WI38 (cell line): ENCODE results near the gene VEGFC.

ENCODE experiments used
- H3K4me3 ChIP-seq: 2 replicates; pipeline ENCODE4 v1.5.1; 2011; ENCODE audit warnings: low read depth, mild to moderate bottlenecking, control low read depth, low read length
- TF ChIP-seq, protein P1 (sequence below): IDR thresholded peaks from 2 replicates; pipeline ENCODE4 v1.5.1; 2012; ENCODE audit warnings: low read depth, mild to moderate bottlenecking, control low read depth, low read length

Gene VEGFC

GRCh38 chr4:176735300-176735699 is 57.4 kb downstream of the VEGFC start:
- no peak overlapping the region for H3K4me3 ChIP-seq
- TF ChIP-seq, protein P1, sequence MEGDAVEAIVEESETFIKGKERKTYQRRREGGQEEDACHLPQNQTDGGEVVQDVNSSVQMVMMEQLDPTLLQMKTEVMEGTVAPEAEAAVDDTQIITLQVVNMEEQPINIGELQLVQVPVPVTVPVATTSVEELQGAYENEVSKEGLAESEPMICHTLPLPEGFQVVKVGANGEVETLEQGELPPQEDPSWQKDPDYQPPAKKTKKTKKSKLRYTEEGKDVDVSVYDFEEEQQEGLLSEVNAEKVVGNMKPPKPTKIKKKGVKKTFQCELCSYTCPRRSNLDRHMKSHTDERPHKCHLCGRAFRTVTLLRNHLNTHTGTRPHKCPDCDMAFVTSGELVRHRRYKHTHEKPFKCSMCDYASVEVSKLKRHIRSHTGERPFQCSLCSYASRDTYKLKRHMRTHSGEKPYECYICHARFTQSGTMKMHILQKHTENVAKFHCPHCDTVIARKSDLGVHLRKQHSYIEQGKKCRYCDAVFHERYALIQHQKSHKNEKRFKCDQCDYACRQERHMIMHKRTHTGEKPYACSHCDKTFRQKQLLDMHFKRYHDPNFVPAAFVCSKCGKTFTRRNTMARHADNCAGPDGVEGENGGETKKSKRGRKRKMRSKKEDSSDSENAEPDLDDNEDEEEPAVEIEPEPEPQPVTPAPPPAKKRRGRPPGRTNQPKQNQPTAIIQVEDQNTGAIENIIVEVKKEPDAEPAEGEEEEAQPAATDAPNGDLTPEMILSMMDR: no peak

DNA sequence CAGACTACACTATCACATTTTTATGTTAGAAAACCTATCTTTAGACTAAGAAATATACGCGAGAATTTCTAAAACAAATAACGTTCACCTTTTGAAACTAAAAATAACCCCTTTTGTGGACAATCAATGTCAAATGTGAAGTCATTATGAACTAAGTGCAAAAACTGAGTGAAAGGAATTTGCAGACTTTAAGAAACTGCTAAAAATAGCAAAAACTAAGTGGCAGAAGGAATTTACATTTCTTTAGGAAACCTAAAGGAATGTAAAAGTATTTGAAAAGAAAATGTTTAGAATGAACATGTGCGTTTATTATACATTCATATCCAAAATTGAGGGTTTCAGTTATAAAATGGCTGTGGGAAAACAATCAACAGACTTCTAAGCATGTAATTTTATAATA is 58.3 kb downstream of the VEGFC start:
- H3K4me3 ChIP-seq: no peak overlapping the region
- TF ChIP-seq, protein P1: no peak

GRCh38 chr4:176729489-176729888 is 63.2 kb downstream of the VEGFC start:
- H3K4me3 ChIP-seq: no peak overlapping the region
- TF ChIP-seq, protein P1: no peak

DNA sequence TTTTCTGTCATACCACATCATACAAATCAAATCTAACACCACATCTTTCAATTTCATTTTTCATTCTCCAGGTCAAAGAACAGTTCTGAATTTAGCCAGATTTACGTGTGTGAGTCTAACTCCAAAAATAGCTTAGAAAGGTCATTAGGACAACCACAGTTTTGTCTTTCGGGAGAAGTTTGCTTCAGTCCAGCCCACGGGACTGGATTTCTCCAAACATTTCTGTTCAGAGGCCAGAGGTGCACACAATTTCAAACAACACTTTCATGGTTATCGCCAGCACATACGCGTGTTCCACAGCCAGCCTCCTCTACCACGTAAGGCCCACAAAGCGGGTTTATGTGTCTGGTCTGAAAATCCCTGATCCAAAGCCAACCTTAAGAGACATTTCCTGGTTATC is 65.9 kb downstream of the VEGFC start:
- TF ChIP-seq, protein P1: no peak

GRCh38 chr4:176721459-176721858 is 71.3 kb downstream of the VEGFC start:
- H3K4me3 ChIP-seq: no peak overlapping the region
- TF ChIP-seq, protein P1: no peak

More for the DNA sequence above, 65.9 kb downstream of the VEGFC start:
- H3K4me3 ChIP-seq: peak overlapping the region; percentile 6; the same call in 1 of the 2 replicates

- TF ChIP-seq, protein P1: no peak
Observed at GRCh38 chr4:176718881-176719280, 73.8 kb downstream of the VEGFC start.

GRCh38 chr4:176717237-176717636 is 75.5 kb downstream of the VEGFC start:
- TF ChIP-seq, protein P1: no peak
- H3K4me3 ChIP-seq: no peak overlapping the region

More at GRCh38 chr4:176718881-176719280, 73.8 kb downstream of the VEGFC start:
- no peak overlapping the region for H3K4me3 ChIP-seq
